Neural progenitor cell (in vitro differentiated cells): ENCODE results near the gene PANK4. TPM values are rescaled to one million over a fixed set of nuclear protein-coding genes. Genes with fewer than 3 reads are reported as not detected.

ENCODE experiments used
- DNase-seq: peaks from one replicate; pipeline ENCODE4 v3.0.0-alpha.2; 2016; ENCODE audit warnings: low spot score
- H2AFZ ChIP-seq: fragments of 200-600 bp; sonication (generic); replicated peaks from 2 replicates; pipeline ENCODE4 v1.6.1; 2016; ENCODE audit warnings: antibody characterized with exemption
- H3F3A ChIP-seq: fragments of 200-600 bp; sonication (generic); 2 replicates; pipeline ENCODE4 v1.6.1; 2016; ENCODE audit warnings: antibody characterized with exemption, low read depth
- H3K27ac ChIP-seq: fragments of 200-600 bp; sonication (generic); 2 replicates; pipeline ENCODE4 v1.5.1; 2016; ENCODE audit warnings: mild to moderate bottlenecking
- H3K27me3 ChIP-seq: fragments of 200-600 bp; sonication (generic); 2 replicates; pipeline ENCODE4 v1.6.1; 2016; ENCODE audit warnings: mild to moderate bottlenecking, moderate library complexity
- H3K36me3 ChIP-seq: fragments of 200-600 bp; sonication (generic); 2 replicates; pipeline ENCODE4 v1.5.1; 2016
- H3K4me1 ChIP-seq: fragments of 200-600 bp; sonication (generic); 2 replicates; pipeline ENCODE4 v1.6.1; 2016; ENCODE audit warnings: mixed run types
- H3K4me2 ChIP-seq: fragments of 200-600 bp; sonication (generic); 2 replicates; pipeline ENCODE4 v1.6.1; 2016
- H3K4me3 ChIP-seq: fragments of 200-600 bp; sonication (generic); 2 replicates; pipeline ENCODE4 v1.5.1; 2016
- H3K79me2 ChIP-seq: fragments of 200-600 bp; sonication (generic); 2 replicates; pipeline ENCODE4 v1.6.1; 2016; ENCODE audit warnings: low read depth
- H3K9ac ChIP-seq: fragments of 200-600 bp; sonication (generic); 2 replicates; pipeline ENCODE4 v1.6.1; 2016
- H3K9me3 ChIP-seq: fragments of 200-600 bp; sonication (generic); 2 replicates; pipeline ENCODE4 v1.5.1; 2016; ENCODE audit warnings: low read depth
- H4K20me1 ChIP-seq: fragments of 200-600 bp; sonication (generic); 2 replicates; pipeline ENCODE4 v1.6.1; 2016; ENCODE audit warnings: low read depth
- H3K27ac Mint-ChIP-seq: 3 replicates; pipeline ENCODE4 v1.8.0; 2021; ENCODE audit warnings: mixed read lengths
- H3K27me3 Mint-ChIP-seq: 2 replicates; pipeline ENCODE4 v1.8.0; 2022; ENCODE audit warnings: low read depth, mild to moderate bottlenecking, inconsistent platforms, moderate library complexity, mixed read lengths; ENCODE audit not compliant: insufficient read depth
- H3K36me3 Mint-ChIP-seq: 3 replicates; pipeline ENCODE4 v1.8.0; 2021; ENCODE audit warnings: mixed read lengths
- H3K4me1 Mint-ChIP-seq: 3 replicates; pipeline ENCODE4 v1.8.0; 2021; ENCODE audit warnings: mixed read lengths
- H3K4me3 Mint-ChIP-seq: 3 replicates; pipeline ENCODE4 v1.8.0; 2021; ENCODE audit warnings: mild to moderate bottlenecking, moderate library complexity, mixed read lengths
- H3K9me3 Mint-ChIP-seq: 3 replicates; pipeline ENCODE4 v1.8.0; 2020; ENCODE audit warnings: mixed read lengths
- CTCF ChIP-seq: fragments of 200-600 bp; sonication (generic); IDR thresholded peaks from 2 replicates; pipeline ENCODE4 v1.5.1; 2017; ENCODE audit warnings: antibody characterized with exemption, mild to moderate bottlenecking
- EZH2 ChIP-seq: fragments of 200-600 bp; sonication (generic); IDR thresholded peaks from 2 replicates; pipeline ENCODE4 v1.6.1; 2017; ENCODE audit warnings: antibody characterized with exemption, mild to moderate bottlenecking, moderate library complexity
- EZH2phosphoT487 ChIP-seq: fragments of 200-600 bp; sonication (generic); IDR thresholded peaks from 2 replicates; pipeline ENCODE4 v1.6.1; 2017; ENCODE audit warnings: antibody characterized with exemption
- total RNA-seq: library from RNA; depleted of rRNA; stranded (reverse); fragments of >200 nt; gene quantifications from 2 replicates; pipeline ENCODE4 v1.2.3, GENCODE V29; 2015; ENCODE audit warnings: low replicate concordance

PANK4 gene
- total RNA-seq, 1 donor from 2014 or later = 30.6 TPM

DNA sequence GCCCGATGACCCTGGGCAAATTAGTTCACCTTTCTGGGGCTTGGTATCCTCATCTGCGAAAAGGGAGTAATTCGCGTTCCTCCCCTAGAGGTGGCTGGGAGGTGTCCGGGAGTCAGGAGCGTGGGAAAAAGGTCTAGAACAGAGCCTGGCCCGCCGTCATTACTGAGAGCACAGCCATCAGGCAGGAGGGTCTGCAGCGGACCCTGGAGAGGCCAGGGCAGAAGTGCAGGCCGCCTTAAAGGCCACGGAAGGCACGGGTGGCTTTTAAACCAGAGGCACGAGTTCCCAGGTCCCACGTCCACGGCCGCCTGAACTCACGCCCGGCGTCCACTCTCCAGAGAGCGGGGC lies 850 bp downstream of the PANK4 start:
- no peak for TF ChIP-seq EZH2phosphoT487
- TF ChIP-seq EZH2 = no peak
- TF ChIP-seq CTCF = no peak
- H3K4me3 ChIP-seq = peak overlapping the region; percentile 94
- Mint-ChIP-seq H3K27me3 (peaks cover 9% of the 10 kb centered on the region), H3K9me3 (no peaks in the 10 kb centered on the region), H3K4me3 (peak overlapping the region; percentile 96), H3K36me3 (peaks cover 7% of the 10 kb centered on the region), H3K4me1 (peaks cover 35% of the 10 kb centered on the region), H3K27ac (no peak overlapping the region)
- peak overlapping the region; percentile 78 for H3K9ac ChIP-seq
- peaks cover 16% of the 10 kb centered on the region for H3F3A ChIP-seq
- H4K20me1 ChIP-seq = peaks cover 84% of the 10 kb centered on the region
- H3K4me1 ChIP-seq = peaks cover 33% of the 10 kb centered on the region
- peaks cover 41% of the 10 kb centered on the region for H3K27me3 ChIP-seq
- H3K79me2 ChIP-seq = peaks cover 44% of the 10 kb centered on the region
- no peak overlapping the region for H3K27ac ChIP-seq
- no peak for DNase-seq
- H3K4me2 ChIP-seq = peak overlapping the region; percentile 97
- H3K36me3 ChIP-seq = no peaks in the 10 kb centered on the region
- no peaks in the 10 kb centered on the region for H3K9me3 ChIP-seq
- H2AFZ ChIP-seq = no peak overlapping the region

DNA sequence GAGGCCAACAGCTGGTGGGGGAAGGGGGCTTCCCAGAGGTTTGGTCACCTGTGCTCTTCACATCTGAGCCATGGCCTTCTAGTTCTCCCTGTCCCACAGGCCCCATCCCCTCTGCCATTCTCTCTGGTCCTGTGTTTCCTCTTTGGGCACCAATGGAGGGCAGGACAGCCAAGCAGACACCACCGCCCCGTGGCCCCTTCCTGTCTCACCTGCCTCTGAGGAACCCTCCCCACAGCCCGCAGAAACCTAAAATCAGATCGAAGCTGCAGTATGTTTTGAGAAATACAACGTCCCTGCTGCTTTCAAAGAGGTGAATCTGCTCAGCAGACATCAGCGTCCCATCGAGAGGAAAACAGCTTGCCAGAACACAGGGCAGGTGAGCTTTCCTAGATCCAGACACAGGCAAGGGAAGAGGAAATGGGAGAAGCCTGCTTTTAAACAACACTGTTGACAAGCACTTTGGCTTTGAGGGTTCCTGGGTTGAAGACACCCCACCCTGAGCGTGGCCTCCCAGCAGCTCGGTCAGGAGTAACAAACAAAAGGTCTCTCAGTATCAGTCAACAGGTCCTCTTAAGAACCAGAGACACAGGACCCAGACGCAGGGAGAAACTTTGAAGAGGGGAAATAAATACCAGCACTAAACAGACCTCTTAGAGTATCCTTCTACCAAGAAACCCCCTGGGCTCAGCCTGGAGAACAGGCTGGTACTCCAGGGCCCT lies 2.3 kb downstream of the PANK4 start:
- no peak overlapping the region for H3K27ac ChIP-seq
- H3K4me1 ChIP-seq = peaks cover 28% of the 10 kb centered on the region
- Mint-ChIP-seq H3K4me1 (peaks cover 35% of the 10 kb centered on the region), H3K36me3 (peaks cover 8% of the 10 kb centered on the region), H3K27me3 (peaks cover 9% of the 10 kb centered on the region), H3K9me3 (no peaks in the 10 kb centered on the region), H3K4me3 (peak overlapping the region; percentile 96), H3K27ac (no peak overlapping the region)
- H3K9ac ChIP-seq = no peak overlapping the region
- H3F3A ChIP-seq = peaks cover 8% of the 10 kb centered on the region
- no peaks in the 10 kb centered on the region for H3K9me3 ChIP-seq
- peaks cover 78% of the 10 kb centered on the region for H4K20me1 ChIP-seq
- no peak overlapping the region for H3K4me3 ChIP-seq
- H3K27me3 ChIP-seq = peaks cover 26% of the 10 kb centered on the region
- no peaks in the 10 kb centered on the region for H3K36me3 ChIP-seq
- TF ChIP-seq EZH2 (no peak), EZH2phosphoT487 (no peak), CTCF (no peak)
- H2AFZ ChIP-seq = no peak overlapping the region
- peak overlapping the region; percentile 97 for H3K4me2 ChIP-seq
- DNase-seq = no peak
- peaks cover 44% of the 10 kb centered on the region for H3K79me2 ChIP-seq

DNA sequence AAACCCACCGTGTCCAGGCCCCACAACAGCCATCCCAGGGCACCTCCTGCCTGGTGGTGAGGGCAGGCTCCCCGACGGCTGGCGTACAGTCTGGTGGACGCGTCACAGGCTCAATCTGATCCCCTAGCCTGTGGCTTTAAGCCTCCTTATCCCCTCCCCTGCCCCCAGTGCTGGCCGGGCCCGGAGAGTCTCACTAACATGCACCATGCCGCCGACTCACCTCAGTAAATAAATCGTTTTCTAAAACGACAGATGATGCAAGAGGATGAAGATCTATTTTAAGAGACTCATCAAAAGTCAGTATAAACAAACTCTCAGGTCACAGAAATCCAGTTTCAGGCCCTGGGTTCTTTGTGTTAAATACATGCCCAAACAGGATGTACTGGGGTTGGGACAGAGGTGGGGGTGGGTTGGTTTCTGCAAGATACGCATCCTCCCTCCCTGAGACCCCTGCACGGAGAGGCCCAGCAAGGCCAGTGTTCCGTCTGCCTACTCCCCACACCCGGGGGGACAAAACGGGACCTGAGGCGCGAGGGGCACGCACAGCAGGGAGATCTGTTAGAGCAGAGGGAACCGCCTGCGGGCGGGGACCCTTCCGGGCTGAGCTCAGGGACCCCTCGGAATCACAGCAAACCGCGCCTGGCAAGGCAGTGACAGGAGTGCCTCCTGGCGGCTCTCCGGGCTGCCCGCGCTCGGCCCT lies 3.1 kb downstream of the PANK4 start:
- peaks cover 78% of the 10 kb centered on the region for H4K20me1 ChIP-seq
- peaks cover 6% of the 10 kb centered on the region for H3K27me3 Mint-ChIP-seq
- no peaks in the 10 kb centered on the region for H3K36me3 ChIP-seq
- DNase-seq = no peak
- peaks cover 19% of the 10 kb centered on the region for H3K27me3 ChIP-seq
- no peak overlapping the region for H3K9ac ChIP-seq
- H3K9me3 ChIP-seq = no peaks in the 10 kb centered on the region
- no peak overlapping the region for H2AFZ ChIP-seq
- H3K4me3 ChIP-seq = no peak overlapping the region
- no peaks in the 10 kb centered on the region for H3K9me3 Mint-ChIP-seq
- peaks cover 32% of the 10 kb centered on the region for H3K4me1 Mint-ChIP-seq
- peaks cover 44% of the 10 kb centered on the region for H3K79me2 ChIP-seq
- no peak overlapping the region for H3K27ac Mint-ChIP-seq
- peaks cover 20% of the 10 kb centered on the region for H3K4me1 ChIP-seq
- H3K4me3 Mint-ChIP-seq = peak overlapping the region; percentile 51
- H3F3A ChIP-seq = peaks cover under 1% of the 10 kb centered on the region
- H3K4me2 ChIP-seq = no peak overlapping the region
- TF ChIP-seq CTCF (peak; percentile 37), EZH2phosphoT487 (no peak), EZH2 (no peak)
- H3K36me3 Mint-ChIP-seq = peaks cover 8% of the 10 kb centered on the region
- no peak overlapping the region for H3K27ac ChIP-seq
